PC-3 (cell line): ENCODE results near the gene SIPA1L3. TPM values are rescaled to one million over a fixed set of nuclear protein-coding genes. Genes with fewer than 3 reads are reported as not detected.

Experiments
- ATAC-seq: fragments of 200-7000 bp; cut with Tn5 transposase; 2 replicates; pipeline ENCODE4 v1.9.1; 2020; ENCODE audit warnings: mild to moderate bottlenecking, moderate library complexity
- BruUV-seq: library from RNA; stranded (reverse); fragments of 400-500 nt; replicated peaks from 2 replicates; lab custom pipeline; 2021; lab: Mats Ljungman, UMichigan
- CTCF ChIA-PET: fragments of 300-600 bp; sonication (Branson Sonifier 250); formaldehyde crosslinking; loops from one replicate; lab custom pipeline; 2022; ENCODE audit warnings: antibody characterized with exemption; lab: Charles Lee
- POLR2A ChIA-PET: fragments of 300-600 bp; sonication (Branson Sonifier 250); formaldehyde crosslinking; loops from one replicate; lab custom pipeline; 2022; ENCODE audit warnings: antibody characterized with exemption; ENCODE audit not compliant: unreplicated experiment; lab: Charles Lee
- DNase-seq: peaks from one replicate; pipeline ENCODE4 v3.0.0-alpha.2; 2015
- H2AFZ ChIP-seq: fragments of 300-600 bp; sonication (generic); 2 replicates; pipeline ENCODE4 v1.6.0; 2016; ENCODE audit warnings: antibody characterized with exemption, low read length
- H3F3A ChIP-seq: fragments of 300-600 bp; sonication (generic); one replicate; pipeline ENCODE4 v1.6.0; 2017; ENCODE audit warnings: antibody characterized with exemption, low read length, control low read depth, mild to moderate bottlenecking; ENCODE audit not compliant: unreplicated experiment
- H3K27ac ChIP-seq: fragments of 300-600 bp; sonication (generic); 2 replicates; pipeline ENCODE4 v1.5.1; 2016; ENCODE audit warnings: mild to moderate bottlenecking, low read length
- H3K27me3 ChIP-seq: fragments of 300-600 bp; sonication (generic); 2 replicates; pipeline ENCODE4 v1.6.1; 2016; ENCODE audit warnings: low read length, mixed read lengths
- H3K36me3 ChIP-seq: fragments of 300-600 bp; sonication (generic); 2 replicates; pipeline ENCODE4 v1.6.1; 2016; ENCODE audit warnings: low read depth, mixed run types, low read length, mixed read lengths
- H3K4me1 ChIP-seq: fragments of 300-600 bp; sonication (generic); 2 replicates; pipeline ENCODE4 v1.5.1; 2016; ENCODE audit warnings: low read length; ENCODE audit not compliant: insufficient read depth
- H3K4me2 ChIP-seq: fragments of 300-600 bp; sonication (generic); 2 replicates; pipeline ENCODE4 v1.6.0; 2016; ENCODE audit warnings: low read length
- H3K4me3 ChIP-seq: fragments of 300-600 bp; sonication (generic); 2 replicates; pipeline ENCODE4 v1.5.1; 2016; ENCODE audit warnings: mild to moderate bottlenecking, low read length, mixed read lengths
- H3K79me2 ChIP-seq: fragments of 300-600 bp; sonication (generic); 2 replicates; pipeline ENCODE4 v1.6.1; 2017; ENCODE audit warnings: low read length, mixed read lengths
- H3K9ac ChIP-seq: fragments of 300-600 bp; sonication (generic); 2 replicates; pipeline ENCODE4 v1.6.0; 2016; ENCODE audit warnings: mild to moderate bottlenecking, low read length
- H3K9me2 ChIP-seq: fragments of 300-600 bp; sonication (generic); replicated peaks from 2 replicates; pipeline ENCODE4 v1.6.1; 2016; ENCODE audit warnings: mixed run types, low read length, mixed read lengths
- H3K9me3 ChIP-seq: fragments of 300-600 bp; sonication (generic); 2 replicates; pipeline ENCODE4 v1.6.1; 2016; ENCODE audit warnings: low read length, mixed read lengths
- H4K20me1 ChIP-seq: fragments of 300-600 bp; sonication (generic); 2 replicates; pipeline ENCODE4 v1.6.1; 2016; ENCODE audit warnings: low read length, mixed read lengths
- CTCF ChIP-seq: fragments of 300-600 bp; sonication (generic); conservative IDR thresholded peaks from 2 replicates; pipeline ENCODE4 v1.5.1; 2017; ENCODE audit warnings: antibody characterized with exemption, low read depth, mild to moderate bottlenecking, low read length
- EZH2 ChIP-seq: fragments of 300-600 bp; sonication (generic); IDR thresholded peaks from one replicate; pipeline ENCODE4 v1.6.1; 2017; ENCODE audit warnings: antibody characterized with exemption, mild to moderate bottlenecking, low read length; ENCODE audit not compliant: unreplicated experiment
- EZH2phosphoT487 ChIP-seq: fragments of 300-600 bp; sonication (generic); IDR thresholded peaks from 2 replicates; pipeline ENCODE4 v1.6.1; 2018; ENCODE audit warnings: mild to moderate bottlenecking, antibody characterized with exemption, low read length, borderline replicate concordance
- intact Hi-C: fragments of 100-400 bp; cut with micrococcal nuclease; formaldehyde crosslinking; loops from 2 replicates; pipeline ENCODE4 v1.9.0; 2023
- total RNA-seq: library from RNA; depleted of rRNA; stranded (reverse); fragments of >200 nt; gene quantifications from 2 replicates; pipeline ENCODE4 v1.2.3, GENCODE V29; 2014

The SIPA1L3 gene
- total RNA-seq, 1 experiment from 2014 or later, result 38.7 TPM

- H3K9me2 ChIP-seq, result no peaks in the 10 kb centered on the region
- H3K36me3 ChIP-seq, result no peaks in the 10 kb centered on the region; the same call in 1 of the 2 replicates
- H3K27me3 ChIP-seq, result no peaks in the 10 kb centered on the region
- TF ChIP-seq CTCF (no peak), EZH2 (no peak)
- no peak overlapping the region for H3K9ac ChIP-seq
- intact Hi-C loops, result no loop called here
- peaks cover 37% of the 10 kb centered on the region for H3K4me1 ChIP-seq
- no peak overlapping the region for H2AFZ ChIP-seq
- no peaks in the 10 kb centered on the region for H3F3A ChIP-seq
- H3K4me3 ChIP-seq, result no peak overlapping the region
- no peaks in the 10 kb centered on the region for H4K20me1 ChIP-seq
- no peaks in the 10 kb centered on the region for H3K9me3 ChIP-seq
- no peak overlapping the region for H3K27ac ChIP-seq
- ChIA-PET POLR2A (no interaction called here), CTCF (no interaction called here)
- no peak overlapping the region for H3K4me2 ChIP-seq
- no TSS peak for BruUV-seq
- ATAC-seq (no peak), DNase-seq (no peak)
- peaks cover 90% of the 10 kb centered on the region for H3K79me2 ChIP-seq
Measured at GRCh38 chr19:37943480-37943879, 36.5 kb downstream of the SIPA1L3 start.

- H3K27me3 ChIP-seq, result no peaks in the 10 kb centered on the region
- intact Hi-C loops, result no loop called here
- H3K4me3 ChIP-seq, result no peak overlapping the region
- no peaks in the 10 kb centered on the region for H3K9me2 ChIP-seq
- no peaks in the 10 kb centered on the region for H3K9me3 ChIP-seq
- BruUV-seq, result no TSS peak
- ChIA-PET POLR2A (no interaction called here), CTCF (no interaction called here)
- no peaks in the 10 kb centered on the region for H4K20me1 ChIP-seq
- no peak for TF ChIP-seq EZH2
- no peak for TF ChIP-seq CTCF
- no peak for TF ChIP-seq EZH2phosphoT487
- no peak overlapping the region for H2AFZ ChIP-seq
- no peak overlapping the region for H3K9ac ChIP-seq
- no peaks in the 10 kb centered on the region; the same call in 1 of the 2 replicates for H3K36me3 ChIP-seq
- no peaks in the 10 kb centered on the region for H3F3A ChIP-seq
- peaks cover 92% of the 10 kb centered on the region for H3K79me2 ChIP-seq
- DNase-seq (no peak), ATAC-seq (no peak)
- H3K4me2 ChIP-seq, result no peak overlapping the region
- peaks cover 31% of the 10 kb centered on the region for H3K4me1 ChIP-seq
- no peak overlapping the region for H3K27ac ChIP-seq
Measured at GRCh38 chr19:37946132-37946531, 39.1 kb downstream of the SIPA1L3 start.

GRCh38 chr19:37947778-37948177 lies 40.8 kb downstream of the SIPA1L3 start:
- Histone ChIP-seq H3K4me3 (no peak overlapping the region), H3K9me2 (no peaks in the 10 kb centered on the region), H3K4me2 (no peak overlapping the region), H3F3A (no peaks in the 10 kb centered on the region), H3K9me3 (no peaks in the 10 kb centered on the region), H2AFZ (no peak overlapping the region), H3K9ac (no peak overlapping the region), H3K4me1 (peaks cover 24% of the 10 kb centered on the region), H3K36me3 (no peaks in the 10 kb centered on the region; the same call in 1 of the 2 replicates), H3K27me3 (no peaks in the 10 kb centered on the region), H3K27ac (no peak overlapping the region), H4K20me1 (no peaks in the 10 kb centered on the region), H3K79me2 (peaks cover 95% of the 10 kb centered on the region)
- CTCF ChIA-PET, result no interaction called here
- TF ChIP-seq EZH2phosphoT487 (no peak), EZH2 (no peak), CTCF (no peak)
- POLR2A ChIA-PET, result no interaction called here
- no TSS peak for BruUV-seq
- ATAC-seq, result no peak
- intact Hi-C loops, result no loop called here
- no peak for DNase-seq
